ENCODE measurements around the gene SYK.
A peak's percentile ranks its signal among the peaks of the same experiment; 100 is the strongest.

Gene SYK

GRCh38 chr9:90854637-90855175 lies 53.1 kb downstream of the SYK start:
- DNase-seq (ENCODE audit: low read depth) = no peak
- no peak overlapping the region for H3K4me3 ChIP-seq (ENCODE audit: low read depth, low read length)
- TF ChIP-seq POLR2A (IDR thresholded peaks at IDR 0.05; ENCODE audit: extremely low read depth, insufficient read length) (no peak), CTCF (IDR thresholded peaks at IDR 0.05; ENCODE audit: low read depth, low read length) (no peak), MAX (IDR thresholded peaks at IDR 0.05; ENCODE audit: low read depth, low read length) (no peak), MYC (IDR thresholded peaks at IDR 0.05; ENCODE audit: low read depth, low read length) (no peak)

GRCh38 chr9:90855208-90855902 lies 53.7 kb downstream of the SYK start:
- H3K4me3 ChIP-seq (ENCODE audit: low read depth, low read length) = no peak overlapping the region
- TF ChIP-seq POLR2A (IDR thresholded peaks at IDR 0.05; ENCODE audit: extremely low read depth, insufficient read length) (no peak), CTCF (IDR thresholded peaks at IDR 0.05; ENCODE audit: low read depth, low read length) (no peak), MAX (IDR thresholded peaks at IDR 0.05; ENCODE audit: low read depth, low read length) (no peak), MYC (IDR thresholded peaks at IDR 0.05; ENCODE audit: low read depth, low read length) (no peak)
- no peak for DNase-seq (ENCODE audit: low read depth)

- no peak for DNase-seq (ENCODE audit: low read depth)
- TF ChIP-seq MYC (IDR thresholded peaks at IDR 0.05; ENCODE audit: low read depth, low read length) (no peak), POLR2A (IDR thresholded peaks at IDR 0.05; ENCODE audit: extremely low read depth, insufficient read length) (no peak), MAX (IDR thresholded peaks at IDR 0.05; ENCODE audit: low read depth, low read length) (no peak)
- H3K4me3 ChIP-seq (ENCODE audit: low read depth, low read length) = no peak overlapping the region
Observed at GRCh38 chr9:90857091-90857490, 55.5 kb downstream of the SYK start.

- no peak for DNase-seq (ENCODE audit: low read depth)
- H3K4me3 ChIP-seq (ENCODE audit: low read depth, low read length) = no peak overlapping the region
- no peak for TF ChIP-seq POLR2A (IDR thresholded peaks at IDR 0.05; ENCODE audit: extremely low read depth, insufficient read length)
- no peak for TF ChIP-seq MYC (IDR thresholded peaks at IDR 0.05; ENCODE audit: low read depth, low read length)
Observed at GRCh38 chr9:90857855-90858254, 56.2 kb downstream of the SYK start.

GRCh38 chr9:90858457-90858901 lies 56.9 kb downstream of the SYK start:
- no peak overlapping the region for H3K4me3 ChIP-seq (ENCODE audit: low read depth, low read length)
- no peak for TF ChIP-seq CTCF (IDR thresholded peaks at IDR 0.05; ENCODE audit: low read depth, low read length)
- no peak for TF ChIP-seq POLR2A (IDR thresholded peaks at IDR 0.05; ENCODE audit: extremely low read depth, insufficient read length)
- no peak for TF ChIP-seq MYC (IDR thresholded peaks at IDR 0.05; ENCODE audit: low read depth, low read length)
- no peak for TF ChIP-seq MAX (IDR thresholded peaks at IDR 0.05; ENCODE audit: low read depth, low read length)
- no peak for DNase-seq (ENCODE audit: low read depth)

- H3K4me3 ChIP-seq (ENCODE audit: low read depth, low read length) = no peak overlapping the region
- DNase-seq (ENCODE audit: low read depth) = no peak
- TF ChIP-seq MAX (IDR thresholded peaks at IDR 0.05; ENCODE audit: low read depth, low read length) (peak; percentile 43; the same call in 1 of the 2 replicates), CTCF (IDR thresholded peaks at IDR 0.05; ENCODE audit: low read depth, low read length) (no peak), MYC (IDR thresholded peaks at IDR 0.05; ENCODE audit: low read depth, low read length) (no peak), POLR2A (IDR thresholded peaks at IDR 0.05; ENCODE audit: extremely low read depth, insufficient read length) (no peak)
Observed at GRCh38 chr9:90860382-90860781, 58.8 kb downstream of the SYK start.

Data from NB4 (cell line).